ENCODE data around the gene NUDC. TPM values are rescaled to one million over a fixed set of nuclear protein-coding genes. Genes with fewer than 3 reads are reported as not detected.

The NUDC gene
- total and polyA plus RNA-seq, 2 of the 13 experiments (the other 11 are each of a cell fraction or from before 2014, with no cell fraction given), result 34.7 to 104 TPM

DNA sequence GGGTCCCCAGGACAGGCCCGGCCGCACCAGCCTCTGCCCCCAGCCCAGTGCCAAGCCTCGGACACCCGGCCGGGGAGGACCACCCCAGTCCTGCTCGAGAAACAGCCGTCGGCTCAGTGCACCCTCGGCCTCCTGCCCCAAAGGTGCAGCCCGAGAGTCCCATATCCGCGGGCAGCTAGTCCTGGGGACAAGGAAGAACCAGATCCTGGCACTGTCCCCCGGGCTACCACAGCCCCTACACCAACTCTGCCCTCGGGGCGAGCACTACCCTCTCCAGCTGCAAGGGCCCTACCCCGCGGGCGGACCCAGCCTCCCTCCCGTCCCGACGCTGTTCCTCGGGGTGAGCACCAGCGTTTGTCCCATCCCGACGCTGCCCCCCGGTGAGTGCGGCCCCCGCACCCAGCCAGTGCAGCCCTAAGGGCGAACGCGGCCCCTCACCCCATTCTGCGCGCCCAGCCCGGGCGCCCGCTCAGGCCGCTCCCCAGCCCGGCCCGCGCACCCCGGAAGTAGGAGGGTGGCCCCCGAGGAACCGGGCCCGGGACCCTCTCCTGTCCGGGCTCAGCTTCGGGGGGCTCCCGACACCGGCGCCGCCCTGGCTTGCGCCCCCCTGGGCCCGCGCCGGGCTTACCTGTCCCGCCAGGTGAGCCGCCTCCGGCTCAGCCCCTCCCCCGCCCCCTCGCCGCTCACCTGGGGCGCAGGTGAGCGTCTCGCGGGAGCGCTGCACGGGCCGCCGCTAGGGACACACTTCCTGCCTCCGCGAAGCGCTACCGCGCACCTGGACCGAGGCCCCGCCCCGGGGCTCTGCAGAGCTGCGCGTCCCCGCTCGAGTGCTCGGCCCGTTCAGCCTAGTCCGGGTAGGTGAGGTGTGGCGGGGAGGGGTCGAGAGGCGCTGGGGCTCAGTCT is 38.4 kb downstream of the NUDC start, which contains the start of gene KDF1 (continued):
- TF ChIP-seq, protein P1, sequence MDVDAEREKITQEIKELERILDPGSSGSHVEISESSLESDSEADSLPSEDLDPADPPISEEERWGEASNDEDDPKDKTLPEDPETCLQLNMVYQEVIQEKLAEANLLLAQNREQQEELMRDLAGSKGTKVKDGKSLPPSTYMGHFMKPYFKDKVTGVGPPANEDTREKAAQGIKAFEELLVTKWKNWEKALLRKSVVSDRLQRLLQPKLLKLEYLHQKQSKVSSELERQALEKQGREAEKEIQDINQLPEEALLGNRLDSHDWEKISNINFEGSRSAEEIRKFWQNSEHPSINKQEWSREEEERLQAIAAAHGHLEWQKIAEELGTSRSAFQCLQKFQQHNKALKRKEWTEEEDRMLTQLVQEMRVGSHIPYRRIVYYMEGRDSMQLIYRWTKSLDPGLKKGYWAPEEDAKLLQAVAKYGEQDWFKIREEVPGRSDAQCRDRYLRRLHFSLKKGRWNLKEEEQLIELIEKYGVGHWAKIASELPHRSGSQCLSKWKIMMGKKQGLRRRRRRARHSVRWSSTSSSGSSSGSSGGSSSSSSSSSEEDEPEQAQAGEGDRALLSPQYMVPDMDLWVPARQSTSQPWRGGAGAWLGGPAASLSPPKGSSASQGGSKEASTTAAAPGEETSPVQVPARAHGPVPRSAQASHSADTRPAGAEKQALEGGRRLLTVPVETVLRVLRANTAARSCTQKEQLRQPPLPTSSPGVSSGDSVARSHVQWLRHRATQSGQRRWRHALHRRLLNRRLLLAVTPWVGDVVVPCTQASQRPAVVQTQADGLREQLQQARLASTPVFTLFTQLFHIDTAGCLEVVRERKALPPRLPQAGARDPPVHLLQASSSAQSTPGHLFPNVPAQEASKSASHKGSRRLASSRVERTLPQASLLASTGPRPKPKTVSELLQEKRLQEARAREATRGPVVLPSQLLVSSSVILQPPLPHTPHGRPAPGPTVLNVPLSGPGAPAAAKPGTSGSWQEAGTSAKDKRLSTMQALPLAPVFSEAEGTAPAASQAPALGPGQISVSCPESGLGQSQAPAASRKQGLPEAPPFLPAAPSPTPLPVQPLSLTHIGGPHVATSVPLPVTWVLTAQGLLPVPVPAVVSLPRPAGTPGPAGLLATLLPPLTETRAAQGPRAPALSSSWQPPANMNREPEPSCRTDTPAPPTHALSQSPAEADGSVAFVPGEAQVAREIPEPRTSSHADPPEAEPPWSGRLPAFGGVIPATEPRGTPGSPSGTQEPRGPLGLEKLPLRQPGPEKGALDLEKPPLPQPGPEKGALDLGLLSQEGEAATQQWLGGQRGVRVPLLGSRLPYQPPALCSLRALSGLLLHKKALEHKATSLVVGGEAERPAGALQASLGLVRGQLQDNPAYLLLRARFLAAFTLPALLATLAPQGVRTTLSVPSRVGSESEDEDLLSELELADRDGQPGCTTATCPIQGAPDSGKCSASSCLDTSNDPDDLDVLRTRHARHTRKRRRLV (CRISPR knock-in tag; IDR thresholded peaks at IDR 0.05), result peak; percentile 57; the same call in 1 of the 2 replicates
- TF ChIP-seq, protein P2, sequence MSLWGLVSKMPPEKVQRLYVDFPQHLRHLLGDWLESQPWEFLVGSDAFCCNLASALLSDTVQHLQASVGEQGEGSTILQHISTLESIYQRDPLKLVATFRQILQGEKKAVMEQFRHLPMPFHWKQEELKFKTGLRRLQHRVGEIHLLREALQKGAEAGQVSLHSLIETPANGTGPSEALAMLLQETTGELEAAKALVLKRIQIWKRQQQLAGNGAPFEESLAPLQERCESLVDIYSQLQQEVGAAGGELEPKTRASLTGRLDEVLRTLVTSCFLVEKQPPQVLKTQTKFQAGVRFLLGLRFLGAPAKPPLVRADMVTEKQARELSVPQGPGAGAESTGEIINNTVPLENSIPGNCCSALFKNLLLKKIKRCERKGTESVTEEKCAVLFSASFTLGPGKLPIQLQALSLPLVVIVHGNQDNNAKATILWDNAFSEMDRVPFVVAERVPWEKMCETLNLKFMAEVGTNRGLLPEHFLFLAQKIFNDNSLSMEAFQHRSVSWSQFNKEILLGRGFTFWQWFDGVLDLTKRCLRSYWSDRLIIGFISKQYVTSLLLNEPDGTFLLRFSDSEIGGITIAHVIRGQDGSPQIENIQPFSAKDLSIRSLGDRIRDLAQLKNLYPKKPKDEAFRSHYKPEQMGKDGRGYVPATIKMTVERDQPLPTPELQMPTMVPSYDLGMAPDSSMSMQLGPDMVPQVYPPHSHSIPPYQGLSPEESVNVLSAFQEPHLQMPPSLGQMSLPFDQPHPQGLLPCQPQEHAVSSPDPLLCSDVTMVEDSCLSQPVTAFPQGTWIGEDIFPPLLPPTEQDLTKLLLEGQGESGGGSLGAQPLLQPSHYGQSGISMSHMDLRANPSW (CRISPR knock-in tag; IDR thresholded peaks at IDR 0.05; ENCODE audit: borderline replicate concordance), result no peak
- no peak for TF ChIP-seq AKAP8 (CRISPR knock-in tag; IDR thresholded peaks at IDR 0.05)
- TF ChIP-seq ZNF572 (CRISPR knock-in tag; IDR thresholded peaks at IDR 0.05), result 0 out of 2 replicates have a peak, but pooled peaks have one; percentile 22
- TF ChIP-seq SOX6 (IDR thresholded peaks at IDR 0.05), result no peak
- TF ChIP-seq SOX6 (CRISPR knock-in tag; IDR thresholded peaks at IDR 0.05), result peak; percentile 6; the same call in 1 of the 2 replicates
- 0 out of 2 replicates have a peak, but pooled peaks have one; percentile 43 for TF ChIP-seq MEF2D (CRISPR knock-in tag; IDR thresholded peaks at IDR 0.05)
- TF ChIP-seq KAT2B (IDR thresholded peaks at IDR 0.05; ENCODE audit: borderline replicate concordance, low read depth, low read length), result no peak
- TF ChIP-seq, protein P3, sequence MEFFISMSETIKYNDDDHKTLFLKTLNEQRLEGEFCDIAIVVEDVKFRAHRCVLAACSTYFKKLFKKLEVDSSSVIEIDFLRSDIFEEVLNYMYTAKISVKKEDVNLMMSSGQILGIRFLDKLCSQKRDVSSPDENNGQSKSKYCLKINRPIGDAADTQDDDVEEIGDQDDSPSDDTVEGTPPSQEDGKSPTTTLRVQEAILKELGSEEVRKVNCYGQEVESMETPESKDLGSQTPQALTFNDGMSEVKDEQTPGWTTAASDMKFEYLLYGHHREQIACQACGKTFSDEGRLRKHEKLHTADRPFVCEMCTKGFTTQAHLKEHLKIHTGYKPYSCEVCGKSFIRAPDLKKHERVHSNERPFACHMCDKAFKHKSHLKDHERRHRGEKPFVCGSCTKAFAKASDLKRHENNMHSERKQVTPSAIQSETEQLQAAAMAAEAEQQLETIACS (CRISPR knock-in tag; IDR thresholded peaks at IDR 0.05), result peak; percentile 86
- TF ChIP-seq ZNF207 (IDR thresholded peaks at IDR 0.05; ENCODE audit: borderline replicate concordance), result no peak
- TF ChIP-seq SIN3B (IDR thresholded peaks at IDR 0.05; ENCODE audit: low read length), result no peak
- TF ChIP-seq HOXA3 (CRISPR knock-in tag; IDR thresholded peaks at IDR 0.05), result peak; percentile 64
- TF ChIP-seq ZNF274 (CRISPR knock-in tag; IDR thresholded peaks at IDR 0.05), result peak; percentile 64
- TF ChIP-seq ZNF205 (CRISPR knock-in tag; IDR thresholded peaks at IDR 0.05), result 0 out of 2 replicates have a peak, but pooled peaks have one; percentile 72
- TF ChIP-seq, protein P4, sequence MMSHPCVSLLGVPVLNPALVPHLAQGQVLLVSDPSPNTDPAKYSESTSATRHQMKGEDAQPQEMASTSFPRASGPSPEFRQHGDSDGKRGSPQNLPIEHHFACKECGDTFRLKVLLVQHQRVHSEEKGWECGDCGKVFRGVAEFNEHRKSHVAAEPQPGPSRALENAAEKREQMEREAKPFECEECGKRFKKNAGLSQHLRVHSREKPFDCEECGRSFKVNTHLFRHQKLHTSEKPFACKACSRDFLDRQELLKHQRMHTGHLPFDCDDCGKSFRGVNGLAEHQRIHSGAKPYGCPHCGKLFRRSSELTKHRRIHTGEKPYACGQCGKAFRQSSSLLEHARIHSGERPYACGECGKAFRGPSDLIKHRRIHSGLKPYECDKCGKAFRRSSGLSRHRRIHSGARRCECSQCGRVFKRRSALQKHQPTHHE (CRISPR knock-in tag; IDR thresholded peaks at IDR 0.05; ENCODE audit: borderline replicate concordance), result no peak
- no peak for TF ChIP-seq ATAD3A (CRISPR knock-in tag; IDR thresholded peaks at IDR 0.05)
- TF ChIP-seq, protein P5, sequence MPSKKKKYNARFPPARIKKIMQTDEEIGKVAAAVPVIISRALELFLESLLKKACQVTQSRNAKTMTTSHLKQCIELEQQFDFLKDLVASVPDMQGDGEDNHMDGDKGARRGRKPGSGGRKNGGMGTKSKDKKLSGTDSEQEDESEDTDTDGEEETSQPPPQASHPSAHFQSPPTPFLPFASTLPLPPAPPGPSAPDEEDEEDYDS (CRISPR knock-in tag; IDR thresholded peaks at IDR 0.05), result 0 out of 2 replicates have a peak, but pooled peaks have one; percentile 27

Measured in HepG2 (cell line).